22Rv1 (cell line): ENCODE data around the gene SREBF2.

Source experiments
- H3K27ac ChIP-seq: fragments of 450-650 bp; 2 replicates; pipeline ENCODE4 v1.5.1; 2017
- ZFX ChIP-seq: fragments of 450-650 bp; IDR thresholded peaks from 2 replicates; pipeline ENCODE4 v1.6.1; 2017; ENCODE audit warnings: antibody characterized with exemption, borderline replicate concordance
- TF ChIP-seq, protein P1 (sequence below): fragments of 450-650 bp; IDR thresholded peaks from 2 replicates; pipeline ENCODE4 v1.5.1; 2017; ENCODE audit warnings: mild to moderate bottlenecking

Gene SREBF2

DNA sequence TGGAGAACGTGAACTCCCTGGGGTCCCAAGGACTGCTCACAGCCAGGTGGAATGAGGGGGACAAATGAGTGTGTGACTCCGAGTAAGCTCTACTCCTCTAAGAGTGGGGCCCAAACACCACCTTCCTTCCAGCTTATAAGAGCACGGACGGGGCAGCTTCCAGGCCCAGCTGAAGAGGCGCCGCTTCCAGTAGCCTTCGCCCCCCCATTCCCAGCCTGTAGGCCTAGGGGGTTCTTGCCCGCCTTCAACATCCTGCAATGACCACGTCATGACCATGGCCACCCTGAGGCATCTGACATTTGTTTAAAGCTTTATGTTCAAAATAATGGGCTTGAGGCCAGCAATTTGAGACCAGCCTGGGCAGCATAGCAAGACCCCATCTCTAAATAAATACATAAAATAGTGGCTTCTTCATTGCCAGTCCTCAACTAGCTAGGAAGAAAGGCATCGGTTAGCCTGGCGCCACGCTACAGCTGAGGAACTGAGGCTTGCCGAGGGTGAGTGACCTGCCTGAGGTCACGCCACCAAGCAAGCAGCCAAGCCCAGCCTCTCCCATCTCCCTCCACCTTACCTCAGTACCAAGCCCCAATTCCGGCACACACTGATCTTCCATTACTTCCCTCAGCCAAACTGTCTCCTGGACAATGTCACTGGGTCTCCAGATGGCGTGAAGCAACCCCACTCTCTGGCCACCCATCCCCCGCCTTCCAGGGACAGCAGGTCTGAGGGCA lies 101.5 kb downstream of the SREBF2 start:
- no peak for TF ChIP-seq ZFX
- TF ChIP-seq, protein P1, sequence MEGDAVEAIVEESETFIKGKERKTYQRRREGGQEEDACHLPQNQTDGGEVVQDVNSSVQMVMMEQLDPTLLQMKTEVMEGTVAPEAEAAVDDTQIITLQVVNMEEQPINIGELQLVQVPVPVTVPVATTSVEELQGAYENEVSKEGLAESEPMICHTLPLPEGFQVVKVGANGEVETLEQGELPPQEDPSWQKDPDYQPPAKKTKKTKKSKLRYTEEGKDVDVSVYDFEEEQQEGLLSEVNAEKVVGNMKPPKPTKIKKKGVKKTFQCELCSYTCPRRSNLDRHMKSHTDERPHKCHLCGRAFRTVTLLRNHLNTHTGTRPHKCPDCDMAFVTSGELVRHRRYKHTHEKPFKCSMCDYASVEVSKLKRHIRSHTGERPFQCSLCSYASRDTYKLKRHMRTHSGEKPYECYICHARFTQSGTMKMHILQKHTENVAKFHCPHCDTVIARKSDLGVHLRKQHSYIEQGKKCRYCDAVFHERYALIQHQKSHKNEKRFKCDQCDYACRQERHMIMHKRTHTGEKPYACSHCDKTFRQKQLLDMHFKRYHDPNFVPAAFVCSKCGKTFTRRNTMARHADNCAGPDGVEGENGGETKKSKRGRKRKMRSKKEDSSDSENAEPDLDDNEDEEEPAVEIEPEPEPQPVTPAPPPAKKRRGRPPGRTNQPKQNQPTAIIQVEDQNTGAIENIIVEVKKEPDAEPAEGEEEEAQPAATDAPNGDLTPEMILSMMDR, result no peak

DNA sequence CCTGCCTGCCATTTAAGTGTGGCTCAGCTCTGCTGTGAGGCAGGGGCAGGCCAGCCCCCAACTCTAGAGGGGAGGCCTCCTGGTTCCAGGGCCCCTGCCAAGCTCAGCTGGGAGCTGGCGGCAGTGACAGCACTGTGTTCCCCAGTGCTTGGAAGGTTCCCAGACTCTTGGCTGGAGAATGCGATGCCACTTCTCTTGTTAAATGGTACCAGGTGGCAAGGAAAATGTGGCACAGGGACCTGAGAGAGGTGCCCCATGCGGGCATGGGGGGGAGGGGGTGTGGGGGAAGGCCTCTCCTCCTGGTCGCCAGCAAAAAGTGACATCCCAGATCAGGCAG lies 102.1 kb downstream of the SREBF2 start:
- H3K27ac ChIP-seq, result no peak overlapping the region
- no peak for TF ChIP-seq ZFX
- TF ChIP-seq, protein P1, result no peak

More for the DNA sequence above, 101.5 kb downstream of the SREBF2 start:
- H3K27ac ChIP-seq, result no peak overlapping the region

DNA sequence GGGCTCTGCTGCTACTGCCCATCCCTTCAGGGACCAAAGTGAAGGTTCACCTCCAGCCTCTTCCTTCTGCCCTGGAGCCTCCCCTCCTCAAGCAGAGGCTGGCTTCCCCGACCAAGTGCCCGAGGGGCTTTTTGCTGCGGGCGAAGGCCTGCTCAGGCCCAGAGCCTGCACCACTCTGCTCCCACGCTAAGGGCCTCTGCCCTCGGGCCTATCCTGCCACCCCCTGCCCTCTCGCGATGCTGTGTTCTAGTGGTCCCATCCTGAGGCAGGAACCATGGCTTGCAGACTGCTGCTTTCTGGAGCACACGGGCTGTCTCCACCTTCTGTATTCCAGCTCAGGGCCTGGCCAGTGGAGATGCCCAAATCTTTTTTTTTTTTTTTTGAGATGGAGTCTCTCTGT lies 102.6 kb downstream of the SREBF2 start:
- TF ChIP-seq, protein P1, result no peak
- TF ChIP-seq ZFX, result no peak
- no peak overlapping the region for H3K27ac ChIP-seq

DNA sequence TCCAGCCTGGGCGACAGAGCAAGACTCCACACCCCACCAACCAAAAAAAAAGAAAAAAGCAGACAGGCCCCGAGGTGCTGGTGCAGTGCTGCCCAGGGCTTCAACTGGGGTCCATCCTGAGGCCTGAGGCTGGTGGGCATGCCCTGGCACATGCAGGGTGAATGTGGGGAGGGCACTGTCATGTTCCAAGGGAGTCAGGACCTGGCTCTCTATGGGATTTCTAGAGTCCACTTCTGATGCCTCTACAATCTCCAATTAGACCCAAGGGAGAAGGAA lies 103.9 kb downstream of the SREBF2 start:
- no peak overlapping the region for H3K27ac ChIP-seq
- TF ChIP-seq, protein P1, result no peak
- no peak for TF ChIP-seq ZFX

DNA sequence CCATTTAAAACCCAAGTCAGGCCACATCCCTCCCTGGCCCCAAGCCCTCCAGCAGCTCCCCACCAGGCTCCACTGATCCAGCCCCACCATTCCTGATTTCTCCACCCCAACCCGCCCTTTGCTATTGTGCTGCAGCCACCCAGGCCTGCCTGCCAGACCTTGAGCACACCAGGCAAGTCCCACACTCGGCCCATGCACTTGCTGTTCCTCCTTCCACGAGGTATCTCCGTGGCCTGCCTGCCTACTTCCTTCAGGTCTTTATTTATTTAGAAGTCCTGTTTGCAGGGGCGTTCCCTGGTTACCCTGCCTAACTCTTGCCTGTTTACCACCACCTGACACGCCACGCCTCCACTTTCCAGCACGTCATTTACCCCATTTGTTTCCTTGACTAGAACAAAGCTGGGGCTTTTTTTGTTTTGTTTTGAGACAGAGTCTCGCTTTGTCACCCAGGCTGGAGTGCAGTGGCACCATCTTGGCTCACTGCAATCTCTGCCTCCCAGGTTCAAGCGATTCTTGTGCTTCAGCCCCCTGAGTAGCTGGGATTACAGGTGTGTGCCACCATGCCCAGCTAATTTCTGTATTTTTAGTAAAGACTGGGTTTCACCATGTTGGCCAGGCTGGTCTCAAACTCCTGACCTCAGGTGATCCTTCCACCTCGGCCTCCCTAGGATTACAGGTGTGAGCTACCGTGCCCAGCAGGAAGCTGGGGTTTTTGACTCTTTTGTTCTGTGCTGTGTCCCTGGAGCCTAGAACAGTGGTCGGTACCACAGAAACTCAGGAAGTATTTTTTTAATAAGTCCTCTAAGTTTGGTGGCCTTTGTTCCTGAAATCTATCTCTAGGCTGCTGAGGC lies 107.3 kb downstream of the SREBF2 start:
- TF ChIP-seq, protein P1, result no peak
- TF ChIP-seq ZFX, result no peak
- peak overlapping the region; percentile 68 for H3K27ac ChIP-seq

DNA sequence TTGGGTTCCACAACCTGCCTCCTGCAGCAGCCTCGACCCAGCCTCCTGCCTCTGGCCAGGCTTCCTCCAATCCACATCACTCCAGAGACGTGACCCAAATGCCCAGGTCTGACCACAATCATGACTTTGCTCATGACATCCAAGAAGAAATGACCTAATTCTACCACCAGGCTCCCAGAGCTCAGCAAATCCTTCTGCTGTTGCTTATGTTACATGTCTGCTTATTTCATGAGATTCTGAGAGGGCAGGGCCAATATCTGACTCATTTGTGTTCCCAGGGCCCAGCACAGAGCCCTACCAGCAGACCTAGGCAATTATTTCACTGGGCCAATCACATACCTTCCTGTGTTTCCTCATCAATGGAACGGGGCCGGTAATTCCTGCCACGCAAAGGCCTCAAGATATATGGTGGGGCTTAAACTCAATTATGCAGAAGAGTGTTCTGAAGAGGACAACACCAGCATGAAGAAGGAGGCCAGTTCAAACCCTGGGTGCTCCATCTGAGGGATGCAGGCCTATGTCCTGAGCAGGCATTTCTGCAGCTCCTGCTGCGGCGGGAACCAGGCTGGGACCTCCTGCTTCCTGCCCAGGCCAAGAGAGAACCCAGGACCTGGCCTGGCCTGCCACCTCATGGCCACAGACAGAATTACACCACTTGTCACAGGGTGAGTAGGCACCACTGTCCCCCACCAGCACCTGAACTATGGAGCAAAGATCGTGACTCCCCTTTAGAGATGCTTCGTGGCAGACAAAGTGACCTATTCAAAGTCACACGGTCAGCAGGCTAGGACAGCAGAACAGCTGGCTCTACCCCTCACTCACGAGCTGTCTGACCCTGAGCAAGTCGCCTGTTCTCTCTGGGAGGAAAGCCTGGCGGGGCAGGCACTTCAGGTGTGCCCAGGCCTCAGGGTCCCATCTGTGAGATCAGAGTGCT lies 108.2 kb downstream of the SREBF2 start:
- TF ChIP-seq, protein P1, result peak; percentile 87
- no peak for TF ChIP-seq ZFX
- H3K27ac ChIP-seq, result peak overlapping the region; percentile 68
